CD4-positive, CD25-positive, alpha-beta regulatory T cell (primary cell): ENCODE data around the gene SPAG8. TPM values are rescaled to one million over a fixed set of nuclear protein-coding genes. Genes with fewer than 3 reads are reported as not detected.

Source experiments
- ATAC-seq, 2 donors: fragments of 150-1000 bp; cut with Tn5 transposase; one replicate each; pipeline ENCODE4 v1.10.0; 2021; ENCODE audit warnings: low read depth in 2 of 2, moderate number of reproducible peaks in 2 of 2, moderate library complexity in 1 of 2
- DNase-seq, 3 donors: peaks; one replicate each; pipeline versions ENCODE4 v3.0.0 to v3.0.0-alpha.2; 2012 to 2022; ENCODE audit warnings: mixed read lengths in 1 of 3
- H3K27ac ChIP-seq: one replicate; pipeline ENCODE4 v1.7.0; 2013; ENCODE audit warnings: mild to moderate bottlenecking, low read length; ENCODE audit not compliant: insufficient read depth, poor library complexity, severe bottlenecking
- H3K27me3 ChIP-seq: one replicate; pipeline ENCODE4 v1.7.0; 2013; ENCODE audit warnings: low read length; ENCODE audit not compliant: control insufficient read depth, insufficient read depth
- H3K36me3 ChIP-seq: one replicate; pipeline ENCODE4 v1.7.0; 2013; ENCODE audit warnings: mild to moderate bottlenecking, low read length, moderate library complexity; ENCODE audit not compliant: control insufficient read depth, insufficient read depth
- H3K4me1 ChIP-seq: 2 replicates; pipeline ENCODE4 v1.7.0; 2013; ENCODE audit warnings: mild to moderate bottlenecking, low read length; ENCODE audit not compliant: insufficient read depth, control insufficient read depth, poor library complexity, severe bottlenecking
- H3K4me3 ChIP-seq: one replicate; pipeline ENCODE4 v1.7.0; 2013; ENCODE audit warnings: low read depth, mild to moderate bottlenecking, low read length, moderate library complexity
- H3K9me3 ChIP-seq, 2 experiments: 1 replicate in 1 of 2; 2 replicates in 1 of 2; pipeline ENCODE4 v1.7.0; 2013; ENCODE audit warnings: low read length in 2 of 2, mild to moderate bottlenecking in 1 of 2, moderate library complexity in 1 of 2; ENCODE audit not compliant: control insufficient read depth in 2 of 2
- H3K27ac Mint-ChIP-seq, 3 donors: one replicate each; pipeline ENCODE4 v1.8.0; 2020 to 2022; ENCODE audit warnings: mild to moderate bottlenecking in 3 of 3, mixed read lengths in 3 of 3, moderate library complexity in 2 of 3
- H3K27me3 Mint-ChIP-seq: one replicate; pipeline ENCODE4 v1.8.0; 2022; ENCODE audit warnings: mild to moderate bottlenecking, mixed read lengths
- H3K36me3 Mint-ChIP-seq: one replicate; pipeline ENCODE4 v1.8.0; 2020; ENCODE audit warnings: mixed read lengths
- H3K4me1 Mint-ChIP-seq, 4 donors: one replicate each; pipeline ENCODE4 v1.8.0; 2020 to 2022; ENCODE audit warnings: mixed read lengths in 4 of 4, mild to moderate bottlenecking in 1 of 4
- H3K4me3 Mint-ChIP-seq, 4 donors: one replicate each; pipeline ENCODE4 v1.8.0; 2020 to 2022; ENCODE audit warnings: mild to moderate bottlenecking in 4 of 4, mixed read lengths in 4 of 4, moderate library complexity in 3 of 4
- H3K9me3 Mint-ChIP-seq, 7 donors: one replicate each; pipeline ENCODE4 v1.8.0; 2020 to 2022; ENCODE audit warnings: mixed read lengths in 7 of 7, mild to moderate bottlenecking in 3 of 7, moderate library complexity in 2 of 7
- polyA plus RNA-seq, 4 donors: library from polyadenylated mRNA; unstranded; fragments of 300-500 nt; fragmentation: Illumina TruSeq; gene quantifications; one replicate each; pipeline ENCODE4 v1.2.3, GENCODE V29; 2021
- total RNA-seq: library from RNA; stranded (reverse); gene quantifications from one replicate; pipeline ENCODE4 v1.2.3, GENCODE V29; 2022

Gene SPAG8
- total and polyA plus RNA-seq, 5 donors from 2014 or later = 0.75 to 1.3 (median 0.92) TPM; not detected in 1

GRCh38 chr9:35774907-35775635 is 37.0 kb downstream of the SPAG8 start:
- Mint-ChIP-seq H3K4me3 (no peak overlapping the region), H3K27ac (peak overlapping the region in 1 of 3 donors; percentile 55), H3K9me3 (peaks cover 0 to 2% (median 0%) of the 10 kb centered on the region in 7 donors), H3K27me3 (no peaks in the 10 kb centered on the region), H3K4me1 (peaks cover 0 to 13% (median 6%) of the 10 kb centered on the region in 4 donors), H3K36me3 (peaks cover 12% of the 10 kb centered on the region)
- no peak for ATAC-seq
- Histone ChIP-seq H3K4me1 (no peaks in the 10 kb centered on the region), H3K27ac (no peak overlapping the region), H3K9me3 (no peaks in the 10 kb centered on the region), H3K36me3 (peaks cover 4% of the 10 kb centered on the region), H3K4me3 (no peak overlapping the region), H3K27me3 (no peaks in the 10 kb centered on the region)
- no peak for DNase-seq

GRCh38 chr9:35771943-35772342 is 40.1 kb downstream of the SPAG8 start:
- Mint-ChIP-seq H3K36me3 (peaks cover 3% of the 10 kb centered on the region), H3K4me3 (no peak overlapping the region), H3K27me3 (no peaks in the 10 kb centered on the region), H3K4me1 (peaks cover 0 to 12% (median 11%) of the 10 kb centered on the region in 4 donors), H3K27ac (no peak overlapping the region), H3K9me3 (peaks cover 0 to 2% (median 0%) of the 10 kb centered on the region in 7 donors)
- Histone ChIP-seq H3K27ac (no peak overlapping the region), H3K4me1 (no peaks in the 10 kb centered on the region), H3K9me3 (no peaks in the 10 kb centered on the region), H3K36me3 (peaks cover 4% of the 10 kb centered on the region), H3K27me3 (no peaks in the 10 kb centered on the region), H3K4me3 (no peak overlapping the region)
- DNase-seq = no peak
- no peak for ATAC-seq

DNA sequence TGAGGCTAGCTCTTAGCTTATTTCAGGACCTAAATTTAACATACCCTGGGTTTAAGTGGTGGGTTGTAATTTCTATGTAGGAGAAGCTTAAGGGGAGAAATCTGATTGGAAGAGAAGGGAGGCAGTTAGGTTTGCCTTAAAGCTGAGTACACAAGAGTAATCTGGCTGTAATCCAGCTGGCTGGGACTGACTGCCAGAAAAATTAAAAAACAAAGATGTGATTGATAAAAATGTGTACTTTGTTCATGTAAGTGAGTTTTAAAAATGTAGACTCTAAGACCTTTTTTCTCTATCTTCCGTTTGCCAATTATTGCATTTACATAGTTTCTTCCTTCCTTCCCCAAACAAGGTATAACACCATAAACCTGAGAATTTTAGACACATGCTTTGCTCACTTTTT is 40.5 kb downstream of the SPAG8 start:
- Histone ChIP-seq H3K27me3 (no peaks in the 10 kb centered on the region), H3K9me3 (no peaks in the 10 kb centered on the region), H3K27ac (no peak overlapping the region), H3K36me3 (peaks cover 4% of the 10 kb centered on the region), H3K4me3 (no peak overlapping the region), H3K4me1 (no peaks in the 10 kb centered on the region)
- peaks cover 0 to 2% (median 0%) of the 10 kb centered on the region in 7 donors for H3K9me3 Mint-ChIP-seq
- peaks cover 0 to 16% (median 13%) of the 10 kb centered on the region in 4 donors for H3K4me1 Mint-ChIP-seq
- no peak overlapping the region for H3K27ac Mint-ChIP-seq
- ATAC-seq (no peak), DNase-seq (no peak)
- no peaks in the 10 kb centered on the region for H3K27me3 Mint-ChIP-seq
- H3K4me3 Mint-ChIP-seq = no peak overlapping the region
- H3K36me3 Mint-ChIP-seq = peaks cover 3% of the 10 kb centered on the region

GRCh38 chr9:35771075-35771433 is 41.0 kb downstream of the SPAG8 start:
- Histone ChIP-seq H3K27ac (no peak overlapping the region), H3K27me3 (no peaks in the 10 kb centered on the region), H3K36me3 (peaks cover 4% of the 10 kb centered on the region), H3K9me3 (no peaks in the 10 kb centered on the region), H3K4me1 (no peaks in the 10 kb centered on the region), H3K4me3 (no peak overlapping the region)
- no peak overlapping the region for H3K4me3 Mint-ChIP-seq
- H3K9me3 Mint-ChIP-seq = no peaks in the 10 kb centered on the region
- no peak for ATAC-seq
- DNase-seq = no peak
- H3K27me3 Mint-ChIP-seq = no peaks in the 10 kb centered on the region
- H3K4me1 Mint-ChIP-seq = peaks cover 0 to 21% (median 18%) of the 10 kb centered on the region in 4 donors
- H3K36me3 Mint-ChIP-seq = peaks cover 3% of the 10 kb centered on the region
- no peak overlapping the region for H3K27ac Mint-ChIP-seq

DNA sequence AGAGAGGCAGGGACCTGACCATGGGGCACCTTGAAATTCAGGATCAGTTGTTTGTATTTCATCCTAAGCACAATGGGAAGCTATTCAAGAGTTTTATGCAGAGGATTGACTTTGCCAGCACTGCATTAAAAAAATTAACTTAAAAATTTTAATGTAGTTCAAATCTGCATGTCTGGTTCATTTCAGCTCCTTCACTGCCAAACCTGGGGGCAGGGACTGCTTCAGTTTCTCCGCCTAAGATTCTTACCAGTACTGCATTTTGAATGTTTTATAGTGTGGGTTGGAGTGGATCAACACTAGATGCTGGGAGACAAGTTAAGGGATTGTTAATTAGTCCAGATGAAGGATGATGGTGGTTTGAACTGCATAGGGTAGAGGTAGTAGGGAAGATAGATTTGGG is 42.3 kb downstream of the SPAG8 start:
- Histone ChIP-seq H3K36me3 (peaks cover 4% of the 10 kb centered on the region), H3K27ac (no peak overlapping the region), H3K4me1 (no peaks in the 10 kb centered on the region), H3K9me3 (no peaks in the 10 kb centered on the region), H3K27me3 (no peaks in the 10 kb centered on the region), H3K4me3 (no peak overlapping the region)
- Mint-ChIP-seq H3K4me3 (no peak overlapping the region), H3K9me3 (no peaks in the 10 kb centered on the region), H3K4me1 (peaks cover 4 to 22% (median 15%) of the 10 kb centered on the region in 4 donors), H3K36me3 (no peaks in the 10 kb centered on the region), H3K27ac (no peak overlapping the region), H3K27me3 (no peaks in the 10 kb centered on the region)
- DNase-seq = no peak
- no peak for ATAC-seq

DNA sequence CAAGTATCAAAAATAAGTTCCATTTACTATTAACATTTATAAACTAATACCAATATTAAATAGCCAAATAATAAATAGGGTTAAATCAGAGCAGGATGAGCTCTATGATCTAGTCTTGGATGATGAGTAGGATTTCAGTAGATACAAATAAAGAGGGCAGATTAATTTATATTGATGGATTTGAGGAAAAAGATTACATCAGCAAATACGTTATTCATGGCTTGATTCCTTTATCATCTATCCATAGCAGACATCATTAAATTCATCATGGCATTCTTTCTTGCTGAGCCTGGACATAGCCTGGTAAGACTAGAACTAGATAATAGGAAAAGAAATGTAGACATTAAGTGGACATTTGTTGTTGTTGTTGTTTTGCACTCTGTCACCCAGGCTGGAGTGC is 44.6 kb downstream of the SPAG8 start:
- Histone ChIP-seq H3K36me3 (peaks cover 4% of the 10 kb centered on the region), H3K4me3 (no peak overlapping the region), H3K4me1 (no peaks in the 10 kb centered on the region), H3K27me3 (no peaks in the 10 kb centered on the region), H3K9me3 (no peaks in the 10 kb centered on the region), H3K27ac (no peak overlapping the region)
- Mint-ChIP-seq H3K27me3 (no peaks in the 10 kb centered on the region), H3K4me3 (no peak overlapping the region), H3K9me3 (no peaks in the 10 kb centered on the region), H3K27ac (no peak overlapping the region), H3K36me3 (no peaks in the 10 kb centered on the region), H3K4me1 (peaks cover 12 to 25% (median 18%) of the 10 kb centered on the region in 4 donors)
- no peak for ATAC-seq
- no peak for DNase-seq

- no peaks in the 10 kb centered on the region for H3K27me3 ChIP-seq
- ATAC-seq (no peak), DNase-seq (no peak)
- no peaks in the 10 kb centered on the region for H3K4me1 ChIP-seq
- no peaks in the 10 kb centered on the region for H3K36me3 Mint-ChIP-seq
- H3K36me3 ChIP-seq = peaks cover under 1% of the 10 kb centered on the region
- no peak overlapping the region for H3K4me3 ChIP-seq
- H3K27ac ChIP-seq = no peak overlapping the region
- H3K4me1 Mint-ChIP-seq = peaks cover 14 to 28% (median 22%) of the 10 kb centered on the region in 4 donors
- H3K9me3 Mint-ChIP-seq = no peaks in the 10 kb centered on the region
- H3K9me3 ChIP-seq = no peaks in the 10 kb centered on the region
- no peaks in the 10 kb centered on the region for H3K27me3 Mint-ChIP-seq
- H3K27ac Mint-ChIP-seq = no peak overlapping the region
- H3K4me3 Mint-ChIP-seq = no peak overlapping the region
These were observed 45.1 kb downstream of the SPAG8 start for GRCh38 chr9:35766997-35767396.

DNA sequence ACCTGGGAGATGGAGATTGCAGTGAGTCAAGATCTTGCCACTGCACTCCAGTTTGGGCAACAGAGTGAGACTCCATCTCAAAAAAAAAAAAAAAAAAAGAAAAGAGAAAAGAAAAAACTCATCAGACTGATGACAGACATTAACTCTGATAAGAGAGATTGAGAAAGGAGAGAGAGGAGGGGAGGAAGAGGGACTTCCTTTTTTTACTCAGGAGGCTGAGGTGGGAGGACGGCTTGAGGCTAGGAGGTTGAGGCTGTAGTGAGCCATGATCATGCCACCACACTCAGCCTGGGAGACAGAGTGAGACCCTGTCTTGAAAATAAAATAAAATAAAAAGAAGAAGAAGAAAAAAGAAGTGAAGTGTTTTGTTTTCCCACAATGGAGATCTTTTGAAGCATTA is 48.3 kb downstream of the SPAG8 start:
- no peaks in the 10 kb centered on the region for H3K27me3 Mint-ChIP-seq
- H3K4me3 Mint-ChIP-seq = no peak overlapping the region

More for the DNA sequence above, 48.3 kb downstream of the SPAG8 start:
- H3K9me3 ChIP-seq = no peaks in the 10 kb centered on the region
- H3K36me3 ChIP-seq = peaks cover 6% of the 10 kb centered on the region
- H3K9me3 Mint-ChIP-seq = no peaks in the 10 kb centered on the region
- no peak overlapping the region for H3K27ac Mint-ChIP-seq
- H3K4me1 Mint-ChIP-seq = peaks cover 26 to 53% (median 41%) of the 10 kb centered on the region in 4 donors
- H3K36me3 Mint-ChIP-seq = peaks cover 7% of the 10 kb centered on the region
- peaks cover 6% of the 10 kb centered on the region for H3K4me1 ChIP-seq
- H3K4me3 ChIP-seq = no peak overlapping the region
- no peak for ATAC-seq
- DNase-seq = no peak
- H3K27ac ChIP-seq = no peak overlapping the region
- no peaks in the 10 kb centered on the region for H3K27me3 ChIP-seq
